Ovary (tissue), 9 donors: ENCODE data around the gene ARVCF. TPM values are rescaled to one million over a fixed set of nuclear protein-coding genes. Genes with fewer than 3 reads are reported as not detected.

Source experiments
- DNase-seq, 5 donors: peaks; one replicate each; pipeline ENCODE4 v3.0.0-alpha.2; 2019 to 2020
- H3K27ac ChIP-seq, 2 donors: fragments of 200-600 bp; one replicate each; pipeline versions ENCODE4 v1.5.1 to v1.8.0; 2019 to 2022
- H3K27me3 ChIP-seq: fragments of 200-600 bp; one replicate; pipeline ENCODE4 v1.8.0; 2022
- H3K36me3 ChIP-seq: fragments of 200-600 bp; sonication (generic); one replicate; pipeline ENCODE4 v1.5.1; 2019
- H3K4me1 ChIP-seq: one replicate; pipeline ENCODE4 v1.8.1; 2013; ENCODE audit warnings: mild to moderate bottlenecking, moderate library complexity; ENCODE audit not compliant: insufficient read depth
- H3K4me3 ChIP-seq: fragments of 200-600 bp; sonication (generic); one replicate; pipeline ENCODE4 v1.5.1; 2017
- H3K9me3 ChIP-seq, 2 donors: fragments of 200-600 bp in 1 of 2; sonication (generic) in 1 of 2; one replicate each; pipeline versions ENCODE4 v1.5.1 to v1.8.1; 2013 to 2019; ENCODE audit warnings: mild to moderate bottlenecking in 1 of 2, moderate library complexity in 1 of 2
- CTCF ChIP-seq, 3 donors: fragments of 450-650 bp in 2 of 3; fragments of 200-600 bp in 1 of 3; IDR thresholded peaks; one replicate each; pipeline versions ENCODE4 v1.5.1 to v1.8.0; 2016 to 2022; ENCODE audit warnings: antibody characterized with exemption in 3 of 3, mild to moderate bottlenecking in 1 of 3
- EP300 ChIP-seq: sonication (generic); formaldehyde crosslinking; IDR thresholded peaks from one replicate; pipeline ENCODE4 v1.6.1; 2017; ENCODE audit warnings: antibody characterized with exemption
- POLR2A ChIP-seq: fragments of 450-650 bp; IDR thresholded peaks from one replicate; pipeline ENCODE4 v1.6.1; 2017; ENCODE audit warnings: antibody characterized with exemption, mild to moderate bottlenecking, moderate library complexity
- WGBS, 3 donors: extraction: QIAGEN DNeasy Blood & Tissue Kit in 1 of 3; methylation state at CpG; one replicate each; pipeline versions ENCODE4 v1.1.5 to v1.1.7; 2013 to 2017; 5-methylcytosine and 5-hydroxymethylcytosine counted together
- intact Hi-C, 4 donors: fragments of 100-400 bp; cut with DNase I; formaldehyde crosslinking; loops; one replicate each; pipeline versions ENCODE4 v1.11.0 to v1.15.1; 2022 to 2023
- polyA plus RNA-seq, 2 donors: library from polyadenylated mRNA; stranded (reverse); fragments of 200-250 nt in 1 of 2; fragments of 350-450 nt in 1 of 2; fragmentation: Illumina TruSeq in 1 of 2; extraction: RNeasy Lipid Tissue Mini Kit (QIAGEN cat#74804) in 1 of 2; gene quantifications; one replicate each; pipeline ENCODE4 v1.2.3, GENCODE V29; 2013 to 2014
- total RNA-seq, 7 donors: library from RNA; depleted of rRNA in 2 of 7; stranded (reverse); fragments of >200 nt in 2 of 7; fragmentation: NEBNext Ultra II Directional in 3 of 7; extraction: Animal tissue kit (Norgen Biotek cat#: 25700) in 3 of 7; gene quantifications; one replicate each; pipeline versions ENCODE4 v1.1.0 to v1.2.4, GENCODE V29; 2016 to 2023
- donor health status: DM: no; HTN: no; CAD: no; lungs with moderate emphysema.
- donor health status: DM: no; HTN: no; CAD: no.
- donor health status: Bipolar disorder and iron deficiency.
- donor health status: DM: yes; HTN: yes; CAD: no.
- donor health status: DM: no; HTN: no; CAD: no.
- donor health status: DM: yes; HTN: yes; CAD: no.

The ARVCF gene
- total and polyA plus RNA-seq, 9 donors, result 0.42 to 23.8 (median 14.0) TPM

GRCh38 chr22:19941365-19942082 lies 75.1 kb downstream of the ARVCF start, which contains the start of the genes COMT and TXNRD2:
Gene COMT (plus strand): TSS chr22:19941772. CDS start chr22:19962527, 20,755 bp downstream.
Gene TXNRD2 (minus strand): TSS chr22:19941818. CDS start chr22:19941803, 15 bp downstream.
- 0 to 2% (median 1%) methylated on average over 31 to 63 of the region's 63 CpGs for WGBS, 3 donors
- Histone ChIP-seq H3K27me3 (no peaks in the 10 kb centered on the region), H3K9me3 (no peaks in the 10 kb centered on the region), H3K4me1 (peaks cover 16% of the 10 kb centered on the region), H3K36me3 (no peaks in the 10 kb centered on the region), H3K27ac (peak within 1 kb of the TSS; percentile 97 to 98), H3K4me3 (peak within 1 kb of the TSS; percentile 75)
- peak; percentile 69 to 86 (median 80) for DNase-seq
- no peak for TF ChIP-seq CTCF (IDR thresholded peaks at IDR 0.05)
- TF ChIP-seq EP300, result no peak
- TF ChIP-seq POLR2A, result peak; percentile 66
- intact Hi-C loops, result loop anchor here in 1 of 4 donors (5.0 kb wide), 1 partner anchor 89 kb away; the partner anchor contains the start of genes GNB1L and RTL10

GRCh38 chr22:19940536-19941364 lies 75.9 kb downstream of the ARVCF start:
- intact Hi-C loops, result loop anchor here in 1 of 4 donors (5.0 kb wide), 1 partner anchor 88 kb away; the partner anchor contains the start of genes GNB1L and RTL10
- peak overlapping the region; percentile 97 to 98 for H3K27ac ChIP-seq
- peaks cover 16% of the 10 kb centered on the region for H3K4me1 ChIP-seq
- WGBS, 3 donors, result 39 to 60% (median 41%) methylated on average over 21 of the region's 21 CpGs
- no peaks in the 10 kb centered on the region for H3K36me3 ChIP-seq
- no peaks in the 10 kb centered on the region for H3K9me3 ChIP-seq
- TF ChIP-seq EP300 (no peak), CTCF (IDR thresholded peaks at IDR 0.05) (no peak), POLR2A (no peak)
- peak overlapping the region; percentile 75 for H3K4me3 ChIP-seq
- no peaks in the 10 kb centered on the region for H3K27me3 ChIP-seq
- DNase-seq, result peak in 3 of 5 donors; percentile 40 to 59 (median 58)

GRCh38 chr22:19937616-19938473 lies 78.8 kb downstream of the ARVCF start:
- no peaks in the 10 kb centered on the region for H3K27me3 ChIP-seq
- intact Hi-C loops, result no loop called here

More at GRCh38 chr22:19937616-19938473, 78.8 kb downstream of the ARVCF start:
- Histone ChIP-seq H3K27ac (no peak overlapping the region), H3K9me3 (no peaks in the 10 kb centered on the region), H3K4me1 (peaks cover 7% of the 10 kb centered on the region), H3K36me3 (no peaks in the 10 kb centered on the region), H3K4me3 (no peak overlapping the region)
- DNase-seq, result no peak
- WGBS, 3 donors, result 89 to 91% (median 90%) methylated on average over 16 of the region's 16 CpGs
- TF ChIP-seq EP300 (no peak), CTCF (IDR thresholded peaks at IDR 0.05) (no peak), POLR2A (no peak)
